HepG2 (cell line): Measurements from ENCODE around the gene SOBP. TPM values are rescaled to one million over a fixed set of nuclear protein-coding genes. Genes with fewer than 3 reads are reported as not detected.

Experiments
- CCAR2 ChIP-seq: fragments of 200-400 bp; formaldehyde crosslinking; optimal IDR thresholded peaks from 2 replicates; pipeline ENCODE3; 2018; ENCODE audit warnings: low read depth, mild to moderate bottlenecking, low read length, moderate library complexity
- CENPBD1 ChIP-seq: sonication (generic); formaldehyde crosslinking; IDR thresholded peaks from 2 replicates; pipeline ENCODE4 v1.8.0; 2022; ENCODE audit warnings: missing genetic modification reagents, low read depth, mild to moderate bottlenecking, borderline replicate concordance
- FLYWCH1 ChIP-seq: sonication (generic); formaldehyde crosslinking; IDR thresholded peaks from 2 replicates; pipeline ENCODE4 v1.8.1; 2023; ENCODE audit warnings: mild to moderate bottlenecking, missing genetic modification reagents
- GMEB1 ChIP-seq: sonication (generic); formaldehyde crosslinking; IDR thresholded peaks from 2 replicates; pipeline ENCODE4 v1.5.1; 2020; ENCODE audit warnings: missing genetic modification reagents, mild to moderate bottlenecking, borderline replicate concordance
- HMG20B ChIP-seq: conservative IDR thresholded peaks from 2 replicates; pipeline ENCODE4 v1.6.1; 2016; ENCODE audit warnings: missing genetic modification reagents, missing compliant biosample characterization
- MAZ ChIP-seq, 2 experiments: sonication (generic) in 1 of 2; formaldehyde crosslinking in 1 of 2; IDR thresholded peaks; 2 replicates each; pipeline versions ENCODE4 v1.5.0 to v1.6.1; 2012 to 2020; ENCODE audit warnings: low read depth in 2 of 2, mild to moderate bottlenecking in 2 of 2, borderline replicate concordance in 1 of 2, improper control_type of control experiment in 1 of 2, low read length in 1 of 2, missing genetic modification reagents in 1 of 2, moderate library complexity in 1 of 2
- MIER2 ChIP-seq: IDR thresholded peaks from 2 replicates; pipeline ENCODE4 v1.6.1; 2016; ENCODE audit warnings: missing biosample characterization, missing genetic modification reagents
- PTBP1 ChIP-seq: fragments of 200-400 bp; formaldehyde crosslinking; IDR thresholded peaks from 2 replicates; pipeline ENCODE4 v1.6.1; 2018; ENCODE audit warnings: low read length, low read depth; ENCODE audit not compliant: poor library complexity, severe bottlenecking
- SAP130 ChIP-seq: IDR thresholded peaks from 2 replicates; pipeline ENCODE4 v1.6.1; 2016; ENCODE audit warnings: low read depth
- TSC22D2 ChIP-seq: sonication (generic); formaldehyde crosslinking; IDR thresholded peaks from 2 replicates; pipeline ENCODE4 v1.5.1; 2020; ENCODE audit warnings: missing genetic modification reagents, mild to moderate bottlenecking, borderline replicate concordance
- YY1 ChIP-seq: IDR thresholded peaks from 2 replicates; pipeline ENCODE4 v1.6.1; 2011; ENCODE audit warnings: low read length, low read depth, moderate library complexity, mild to moderate bottlenecking; ENCODE audit not compliant: insufficient read depth, insufficient replicate concordance
- ZBTB46 ChIP-seq: sonication (generic); formaldehyde crosslinking; IDR thresholded peaks from 2 replicates; pipeline ENCODE4 v1.4.0; 2020; ENCODE audit warnings: mild to moderate bottlenecking, missing genetic modification reagents, borderline replicate concordance
- ZFP41 ChIP-seq: sonication (generic); formaldehyde crosslinking; IDR thresholded peaks from 2 replicates; pipeline ENCODE4 v1.4.0; 2020; ENCODE audit warnings: mild to moderate bottlenecking, missing genetic modification reagents, borderline replicate concordance
- ZNF136 ChIP-seq: sonication (generic); formaldehyde crosslinking; IDR thresholded peaks from 2 replicates; pipeline ENCODE4 v1.8.1; 2022; ENCODE audit warnings: low read depth, mild to moderate bottlenecking, moderate library complexity, missing genetic modification reagents
- ZNF205 ChIP-seq: IDR thresholded peaks from 2 replicates; pipeline ENCODE4 v1.6.1; 2018; ENCODE audit warnings: missing biosample characterization, missing genetic modification reagents
- ZNF280B ChIP-seq: sonication (generic); formaldehyde crosslinking; IDR thresholded peaks from 2 replicates; pipeline ENCODE4 v1.5.0; 2020; ENCODE audit warnings: missing genetic modification reagents, mild to moderate bottlenecking, borderline replicate concordance
- ZNF326 ChIP-seq: sonication (generic); formaldehyde crosslinking; IDR thresholded peaks from 2 replicates; pipeline ENCODE4 v1.4.0; 2020; ENCODE audit warnings: missing genetic modification reagents, borderline replicate concordance
- ZNF329 ChIP-seq: sonication (generic); formaldehyde crosslinking; IDR thresholded peaks from 2 replicates; pipeline ENCODE4 v1.9.0; 2021; ENCODE audit warnings: low read depth, mild to moderate bottlenecking, missing genetic modification reagents
- ZNF800 ChIP-seq: sonication (generic); formaldehyde crosslinking; IDR thresholded peaks from 2 replicates; pipeline ENCODE4 v1.4.0; 2020; ENCODE audit warnings: missing genetic modification reagents
- ZNF841 ChIP-seq: sonication (generic); formaldehyde crosslinking; IDR thresholded peaks from 2 replicates; pipeline ENCODE4 v1.8.1; 2023; ENCODE audit warnings: missing genetic modification reagents, borderline replicate concordance
- polyA plus RNA-seq, 8 experiments: library from polyadenylated mRNA; depleted of rRNA in 3 of 8; stranded (reverse) in 7 of 8; unstranded in 1 of 8; fragments of >200 nt; fragmentation: Illumina TruSeq in 4 of 8; extraction: Trizol in 4 of 8; gene quantifications; 2 replicates each; pipeline versions ENCODE4 v1.2.1 to v1.2.3, GENCODE V29; 2011 to 2016; ENCODE audit warnings: low read depth in 4 of 8, missing spikeins in 1 of 8, mixed read lengths in 1 of 8; ENCODE audit not compliant: insufficient read depth in 1 of 8
- total RNA-seq, 5 experiments: library from RNA; depleted of rRNA; stranded (reverse); fragments of >200 nt; fragmentation: Illumina TruSeq; extraction: Trizol; gene quantifications; 2 replicates each; pipeline ENCODE4 v1.2.3, GENCODE V29; 2016; ENCODE audit warnings: low read depth in 1 of 5

The SOBP gene
- total and polyA plus RNA-seq, 2 of the 13 experiments (the other 11 are each of a cell fraction or from before 2014, with no cell fraction given) = 1.5 to 6.9 TPM

GRCh38 chr6:107493158-107494057 lies 3.5 kb downstream of the SOBP start (continued):
- no peak for TF ChIP-seq FLYWCH1 (CRISPR knock-in tag)
- no peak for TF ChIP-seq ZNF841 (CRISPR knock-in tag)
- TF ChIP-seq MIER2 (CRISPR knock-in tag) = no peak
- peak; percentile 64; the same call in 1 of the 2 replicates for TF ChIP-seq ZNF136 (CRISPR knock-in tag)
- TF ChIP-seq YY1 = peak; percentile 13
- TF ChIP-seq CENPBD1 = no peak
- TF ChIP-seq CCAR2 = no peak
- TF ChIP-seq ZNF280B = no peak
- peak; percentile 95 for TF ChIP-seq SAP130 (CRISPR knock-in tag)
- TF ChIP-seq ZNF800 = no peak
- no peak for TF ChIP-seq PTBP1
- no peak for TF ChIP-seq ZBTB46 (CRISPR knock-in tag)
- TF ChIP-seq ZNF329 (CRISPR knock-in tag) = no peak
- no peak for TF ChIP-seq ZFP41 (CRISPR knock-in tag)
- no peak; the same call in 1 of the 2 replicates for TF ChIP-seq MAZ (IDR thresholded peaks at IDR 0.05; ENCODE audit: borderline replicate concordance, low read depth, low read length)
- no peak for TF ChIP-seq MAZ (CRISPR knock-in tag; IDR thresholded peaks at IDR 0.05; ENCODE audit: low read depth)
- TF ChIP-seq ZNF205 = no peak
- TF ChIP-seq TSC22D2 = no peak
- TF ChIP-seq GMEB1 (CRISPR knock-in tag) = no peak; the same call in 1 of the 2 replicates
- no peak for TF ChIP-seq ZNF326
- TF ChIP-seq HMG20B (CRISPR knock-in tag) = peak; percentile 97
